Measurements from ENCODE around the gene AVP.

GRCh38 chr20:3067139-3068014 is 17.1 kb downstream of the AVP start:
- TF ChIP-seq POLR2A (IDR thresholded peaks at IDR 0.05; ENCODE audit: low read depth, low read length) (no peak), POLR2AphosphoS5 (IDR thresholded peaks at IDR 0.05; ENCODE audit: low read depth, low read length) (no peak), POU2F2 (IDR thresholded peaks at IDR 0.05; ENCODE audit: low read depth, low read length) (no peak), TAF1 (IDR thresholded peaks at IDR 0.05; ENCODE audit: low read depth, low read length) (no peak)

Data from GM12891 (cell line).